H9 (cell line): Measurements from ENCODE around the gene OR2AT4. TPM values are rescaled to one million over a fixed set of nuclear protein-coding genes. Genes with fewer than 3 reads are reported as not detected.

ENCODE experiments used
- DNase-seq: peaks from one replicate; pipeline ENCODE4 v3.0.0-alpha.2; 2017
- H2AFZ ChIP-seq: one replicate; pipeline ENCODE4 v1.6.1; 2013; ENCODE audit warnings: mild to moderate bottlenecking, low read length, control low read depth, moderate library complexity
- H2AK5ac ChIP-seq: 2 replicates; pipeline ENCODE4 v1.6.1; 2013; ENCODE audit warnings: low read length, control low read depth, mixed read lengths; ENCODE audit not compliant: insufficient read length
- H2BK120ac ChIP-seq: one replicate; pipeline ENCODE4 v1.6.1; 2013; ENCODE audit warnings: low read depth, mild to moderate bottlenecking, low read length, control low read depth, inconsistent platforms; ENCODE audit not compliant: poor library complexity, severe bottlenecking
- H2BK12ac ChIP-seq: 2 replicates; pipeline ENCODE4 v1.6.1; 2013; ENCODE audit warnings: low read length, control low read depth, mixed read lengths, low read depth; ENCODE audit not compliant: insufficient read length
- H2BK15ac ChIP-seq: 2 replicates; pipeline ENCODE4 v1.6.1; 2013; ENCODE audit warnings: low read depth, low read length, control low read depth
- H2BK20ac ChIP-seq: one replicate; pipeline ENCODE4 v1.6.1; 2013; ENCODE audit warnings: low read depth, mild to moderate bottlenecking, low read length, control low read depth, inconsistent platforms; ENCODE audit not compliant: poor library complexity, severe bottlenecking
- H2BK5ac ChIP-seq: 2 replicates; pipeline ENCODE4 v1.6.1; 2013; ENCODE audit warnings: low read length, control low read depth, mixed read lengths; ENCODE audit not compliant: insufficient read length
- H3K14ac ChIP-seq: 2 replicates; pipeline ENCODE4 v1.6.1; 2013; ENCODE audit warnings: low read length, control low read depth; ENCODE audit not compliant: insufficient read depth
- H3K18ac ChIP-seq: 2 replicates; pipeline ENCODE4 v1.6.1; 2013; ENCODE audit warnings: low read depth, mild to moderate bottlenecking, mixed read lengths, low read length, control low read depth; ENCODE audit not compliant: insufficient read length
- H3K23ac ChIP-seq: 2 replicates; pipeline ENCODE4 v1.6.1; 2013; ENCODE audit warnings: low read length, control low read depth, mixed read lengths, low read depth; ENCODE audit not compliant: insufficient read length
- H3K23me2 ChIP-seq: 2 replicates; pipeline ENCODE4 v1.6.1; 2013; ENCODE audit warnings: low read depth, mild to moderate bottlenecking, mixed read lengths, low read length, control low read depth; ENCODE audit not compliant: insufficient read length, poor library complexity, severe bottlenecking
- H3K27ac ChIP-seq: 2 replicates; pipeline ENCODE4 v1.5.1; 2013; ENCODE audit warnings: low read length, control low read depth, mixed read lengths, low read depth; ENCODE audit not compliant: insufficient read length
- H3K27me3 ChIP-seq: 2 replicates; pipeline ENCODE4 v1.6.1; 2013; ENCODE audit warnings: low read length, control low read depth, inconsistent platforms; ENCODE audit not compliant: insufficient read depth
- H3K4ac ChIP-seq: 2 replicates; pipeline ENCODE4 v1.6.1; 2013; ENCODE audit warnings: low read depth, mild to moderate bottlenecking, control low read depth, inconsistent platforms, low read length, moderate library complexity
- H3K4me1 ChIP-seq: 2 replicates; pipeline ENCODE4 v1.6.1; 2013; ENCODE audit warnings: low read length, control low read depth, inconsistent platforms; ENCODE audit not compliant: insufficient read depth
- H3K4me2 ChIP-seq: 2 replicates; pipeline ENCODE4 v1.6.1; 2013; ENCODE audit warnings: low read length, control low read depth, mixed read lengths; ENCODE audit not compliant: insufficient read length, insufficient read depth
- H3K56ac ChIP-seq: 2 replicates; pipeline ENCODE4 v1.6.1; 2013; ENCODE audit warnings: low read depth, mild to moderate bottlenecking, mixed read lengths, low read length, control low read depth; ENCODE audit not compliant: insufficient read length
- H3K79me1 ChIP-seq: 2 replicates; pipeline ENCODE4 v1.6.1; 2013; ENCODE audit warnings: low read depth, mild to moderate bottlenecking, moderate library complexity, low read length, control low read depth, inconsistent platforms; ENCODE audit not compliant: insufficient read depth, poor library complexity, severe bottlenecking
- H3K79me2 ChIP-seq: 2 replicates; pipeline ENCODE4 v1.6.1; 2013; ENCODE audit warnings: low read length, control low read depth, inconsistent platforms; ENCODE audit not compliant: insufficient read depth
- H3K9ac ChIP-seq: 2 replicates; pipeline ENCODE4 v1.6.1; 2013; ENCODE audit warnings: low read length, control low read depth, mixed read lengths; ENCODE audit not compliant: insufficient read length; ENCODE audit errors: extremely low read depth
- H3K9me3 ChIP-seq: one replicate; pipeline ENCODE4 v1.6.1; 2013; ENCODE audit warnings: low read depth, low read length, inconsistent platforms; ENCODE audit not compliant: control insufficient read depth
- H3T11ph ChIP-seq: one replicate; pipeline ENCODE4 v1.6.1; 2013; ENCODE audit warnings: mild to moderate bottlenecking, low read length, control low read depth, inconsistent platforms
- H4K20me1 ChIP-seq: one replicate; pipeline ENCODE4 v1.6.1; 2013; ENCODE audit not compliant: control insufficient read depth, insufficient read length, insufficient read depth
- H4K5ac ChIP-seq: 2 replicates; pipeline ENCODE4 v1.6.1; 2013; ENCODE audit warnings: low read depth, mild to moderate bottlenecking, mixed read lengths, low read length, control low read depth; ENCODE audit not compliant: insufficient read length
- H4K8ac ChIP-seq: replicated peaks from 2 replicates; pipeline ENCODE4 v1.6.1; 2013; ENCODE audit warnings: low read length, control low read depth, mixed read lengths, low read depth; ENCODE audit not compliant: insufficient read length
- H4K91ac ChIP-seq: 2 replicates; pipeline ENCODE4 v1.6.1; 2013; ENCODE audit warnings: low read depth, mild to moderate bottlenecking, moderate library complexity, mixed read lengths, low read length, control low read depth; ENCODE audit not compliant: insufficient read length
- H3K27ac Mint-ChIP-seq, 3 experiments: 2 replicates in 2 of 3; 3 replicates in 1 of 3; pipeline ENCODE4 v1.8.0; 2020 to 2021; ENCODE audit warnings: mixed read lengths in 3 of 3, mild to moderate bottlenecking in 1 of 3, moderate library complexity in 1 of 3
- H3K27me3 Mint-ChIP-seq: 2 replicates; pipeline ENCODE4 v1.8.0; 2021; ENCODE audit warnings: low read depth, mild to moderate bottlenecking, moderate library complexity, mixed read lengths
- H3K36me3 Mint-ChIP-seq, 3 experiments: 2 replicates in 2 of 3; 3 replicates in 1 of 3; pipeline ENCODE4 v1.8.0; 2020 to 2021; ENCODE audit warnings: low read depth in 3 of 3, mixed read lengths in 3 of 3; ENCODE audit not compliant: insufficient read depth in 1 of 3
- H3K4me1 Mint-ChIP-seq, 2 experiments: 2 replicates each; pipeline ENCODE4 v1.8.0; 2020; ENCODE audit warnings: mixed read lengths in 2 of 2
- H3K4me3 Mint-ChIP-seq, 2 experiments: 2 replicates in 1 of 2; 3 replicates in 1 of 2; pipeline ENCODE4 v1.8.0; 2020 to 2021; ENCODE audit warnings: mild to moderate bottlenecking in 2 of 2, mixed read lengths in 2 of 2, moderate library complexity in 1 of 2
- H3K9me3 Mint-ChIP-seq, 2 experiments: 2 replicates in 1 of 2; 3 replicates in 1 of 2; pipeline ENCODE4 v1.8.0; 2020; ENCODE audit warnings: mild to moderate bottlenecking in 2 of 2, mixed read lengths in 2 of 2, moderate library complexity in 1 of 2
- WGBS: extraction: QIAGEN DNeasy Blood & Tissue Kit; methylation state at CpG from one replicate; pipeline ENCODE4 v1.1.7; 2013; ENCODE audit warnings: missing lambda C conversion rate, low lambda C conversion rate, mixed read lengths; ENCODE audit not compliant: insufficient read length; ENCODE audit errors: extremely low coverage; 5-methylcytosine and 5-hydroxymethylcytosine counted together
- total RNA-seq: library from RNA; stranded (reverse); gene quantifications from 2 replicates; pipeline ENCODE4 v1.2.1, GENCODE V29; 2021
- TF ChIP-seq, protein P1 (sequence below): fragments of 200-600 bp; sonication (generic); conservative IDR thresholded peaks from 3 replicates; pipeline ENCODE4 v1.8.0; 2021; ENCODE audit warnings: antibody characterized with exemption, mild to moderate bottlenecking

The OR2AT4 gene
- total RNA-seq, 1 experiment from 2014 or later: not detected

- Histone ChIP-seq H2AFZ (no peak overlapping the region), H4K8ac (no peak overlapping the region), H3K4ac (no peak overlapping the region), H2AK5ac (no peak overlapping the region), H3K56ac (no peak overlapping the region), H3K23me2 (no peaks in the 10 kb centered on the region), H3K9me3 (no peaks in the 10 kb centered on the region), H3K79me1 (no peaks in the 10 kb centered on the region), H3K27ac (no peak overlapping the region), H2BK120ac (no peak overlapping the region), H3T11ph (no peak overlapping the region), H4K91ac (no peak overlapping the region), H2BK5ac (no peak overlapping the region), H3K18ac (no peak overlapping the region), H3K79me2 (no peaks in the 10 kb centered on the region), H2BK20ac (no peak overlapping the region), H2BK15ac (no peak overlapping the region), H2BK12ac (no peak overlapping the region), H4K5ac (no peak overlapping the region), H3K4me2 (no peak overlapping the region), H3K4me1 (peaks cover 2% of the 10 kb centered on the region; the same call in 1 of the 2 replicates), H3K9ac (no peak overlapping the region), H3K14ac (no peak overlapping the region), H3K27me3 (no peaks in the 10 kb centered on the region), H3K23ac (no peak overlapping the region), H4K20me1 (no peaks in the 10 kb centered on the region)
- Mint-ChIP-seq H3K4me1 (peaks cover 14 to 17% of the 10 kb centered on the region in 2 experiments), H3K9me3 (peaks cover 10 to 12% of the 10 kb centered on the region in 2 experiments), H3K36me3 (peaks cover 0 to 5% (median 4%) of the 10 kb centered on the region in 3 experiments; a peak in 5 of 7 replicates), H3K27me3 (peaks cover 7% of the 10 kb centered on the region; the same call in 1 of the 2 replicates), H3K4me3 (no peak overlapping the region), H3K27ac (no peak overlapping the region)
- TF ChIP-seq, protein P1, sequence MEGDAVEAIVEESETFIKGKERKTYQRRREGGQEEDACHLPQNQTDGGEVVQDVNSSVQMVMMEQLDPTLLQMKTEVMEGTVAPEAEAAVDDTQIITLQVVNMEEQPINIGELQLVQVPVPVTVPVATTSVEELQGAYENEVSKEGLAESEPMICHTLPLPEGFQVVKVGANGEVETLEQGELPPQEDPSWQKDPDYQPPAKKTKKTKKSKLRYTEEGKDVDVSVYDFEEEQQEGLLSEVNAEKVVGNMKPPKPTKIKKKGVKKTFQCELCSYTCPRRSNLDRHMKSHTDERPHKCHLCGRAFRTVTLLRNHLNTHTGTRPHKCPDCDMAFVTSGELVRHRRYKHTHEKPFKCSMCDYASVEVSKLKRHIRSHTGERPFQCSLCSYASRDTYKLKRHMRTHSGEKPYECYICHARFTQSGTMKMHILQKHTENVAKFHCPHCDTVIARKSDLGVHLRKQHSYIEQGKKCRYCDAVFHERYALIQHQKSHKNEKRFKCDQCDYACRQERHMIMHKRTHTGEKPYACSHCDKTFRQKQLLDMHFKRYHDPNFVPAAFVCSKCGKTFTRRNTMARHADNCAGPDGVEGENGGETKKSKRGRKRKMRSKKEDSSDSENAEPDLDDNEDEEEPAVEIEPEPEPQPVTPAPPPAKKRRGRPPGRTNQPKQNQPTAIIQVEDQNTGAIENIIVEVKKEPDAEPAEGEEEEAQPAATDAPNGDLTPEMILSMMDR: no peak
- no peak for DNase-seq
- no CpG with 5 or more reads among the region's 5 CpGs for WGBS
Observed at GRCh38 chr11:75103380-75104026, 6.8 kb upstream of the OR2AT4 start.
